ENCODE results near the gene CATSPERE. TPM values are rescaled to one million over a fixed set of nuclear protein-coding genes. Genes with fewer than 3 reads are reported as not detected.

CATSPERE gene
- total RNA-seq, 1 donor from 2014 or later, result 1.1 TPM

DNA sequence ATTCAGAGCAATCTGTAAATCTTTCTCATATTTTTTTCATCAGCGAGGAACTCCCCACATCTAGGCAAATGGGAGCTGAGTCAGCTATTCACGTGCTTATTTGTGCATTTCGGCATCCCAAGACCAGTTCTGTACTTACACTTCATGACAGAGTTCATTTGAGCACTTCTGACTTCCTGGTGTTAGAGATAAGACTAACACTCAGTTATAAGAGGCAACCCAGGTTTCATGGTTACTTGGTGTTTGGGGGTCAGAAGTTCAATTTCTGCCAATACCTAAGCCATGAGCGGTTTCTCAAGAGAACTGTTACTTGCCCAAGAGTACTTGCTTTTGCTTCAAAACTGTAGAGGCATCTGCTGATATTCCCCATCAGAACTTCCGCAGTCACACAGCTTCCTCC, 167.7 kb downstream of the CATSPERE start:
- Histone ChIP-seq H3K27ac (ENCODE audit: low read depth, low read length) (no peak overlapping the region), H3K4me2 (ENCODE audit: low read length) (no peak overlapping the region), H2AFZ (ENCODE audit: low read depth, low read length) (no peak overlapping the region), H4K20me1 (ENCODE audit: insufficient read depth, low read length) (no peaks in the 10 kb centered on the region), H3K9ac (ENCODE audit: low read length) (no peak overlapping the region), H3K79me2 (ENCODE audit: insufficient read depth, low read length) (no peaks in the 10 kb centered on the region), H3K9me3 (ENCODE audit: insufficient read depth, low read depth, low read length) (no peaks in the 10 kb centered on the region), H3K27me3 (ENCODE audit: insufficient read depth, low read length) (no peaks in the 10 kb centered on the region), H3K4me1 (ENCODE audit: insufficient read depth, low read length) (no peaks in the 10 kb centered on the region), H3K4me3 (ENCODE audit: insufficient read depth, low read depth, low read length) (no peak overlapping the region), H3K36me3 (ENCODE audit: insufficient read depth, low read length) (no peaks in the 10 kb centered on the region)
- no peak for TF ChIP-seq CTCF (IDR thresholded peaks at IDR 0.05; ENCODE audit: insufficient read depth, low read depth, low read length)
- no peak for TF ChIP-seq EZH2 (IDR thresholded peaks at IDR 0.05; ENCODE audit: insufficient read depth, low read length)
- no peak overlapping the region for H3K4me3 Mint-ChIP-seq (ENCODE audit: unreplicated experiment)
- no peak for DNase-seq (ENCODE audit: low read depth)
- H3K4me1 Mint-ChIP-seq (ENCODE audit: low read depth, unreplicated experiment), result no peaks in the 10 kb centered on the region
- H3K27ac Mint-ChIP-seq (ENCODE audit: unreplicated experiment), result no peak overlapping the region
- FAIRE-seq, result no peak
- H3K9me3 Mint-ChIP-seq (ENCODE audit: unreplicated experiment), result peaks cover 1% of the 10 kb centered on the region
- no peaks in the 10 kb centered on the region for H3K36me3 Mint-ChIP-seq (ENCODE audit: low read depth, unreplicated experiment)
- H3K27me3 Mint-ChIP-seq (ENCODE audit: low read depth, unreplicated experiment), result no peaks in the 10 kb centered on the region

DNA sequence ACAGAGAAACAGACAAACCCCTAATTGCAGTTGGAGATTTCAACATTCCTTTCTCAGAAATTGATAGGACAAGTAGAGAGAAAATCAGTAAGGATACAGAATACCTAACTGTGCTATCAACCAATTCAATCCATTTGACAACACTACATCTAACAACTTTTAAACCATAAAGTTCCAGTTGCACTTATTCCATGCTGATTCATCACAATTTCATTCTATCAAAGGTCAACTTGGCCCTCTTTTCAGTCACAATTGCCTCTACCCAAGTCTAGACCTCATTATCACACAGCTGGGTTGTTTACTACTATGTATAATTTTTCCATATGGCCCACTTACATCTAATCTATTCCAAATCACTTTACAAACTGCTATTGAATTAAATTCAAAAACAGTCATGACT, 172.1 kb downstream of the CATSPERE start:
- H3K4me1 ChIP-seq (ENCODE audit: insufficient read depth, low read length), result no peaks in the 10 kb centered on the region
- Mint-ChIP-seq H3K27me3 (ENCODE audit: low read depth, unreplicated experiment) (no peaks in the 10 kb centered on the region), H3K27ac (ENCODE audit: unreplicated experiment) (no peak overlapping the region), H3K9me3 (ENCODE audit: unreplicated experiment) (peaks cover 1% of the 10 kb centered on the region), H3K4me1 (ENCODE audit: low read depth, unreplicated experiment) (no peaks in the 10 kb centered on the region), H3K4me3 (ENCODE audit: unreplicated experiment) (no peak overlapping the region), H3K36me3 (ENCODE audit: low read depth, unreplicated experiment) (no peaks in the 10 kb centered on the region)
- H3K27ac ChIP-seq (ENCODE audit: low read depth, low read length), result no peak overlapping the region
- no peaks in the 10 kb centered on the region for H3K9me3 ChIP-seq (ENCODE audit: insufficient read depth, low read depth, low read length)
- H3K79me2 ChIP-seq (ENCODE audit: insufficient read depth, low read length), result no peaks in the 10 kb centered on the region
- H3K9ac ChIP-seq (ENCODE audit: low read length), result no peak overlapping the region
- no peak overlapping the region for H3K4me2 ChIP-seq (ENCODE audit: low read length)
- DNase-seq (ENCODE audit: low read depth) (no peak), FAIRE-seq (no peak)
- TF ChIP-seq CTCF (IDR thresholded peaks at IDR 0.05; ENCODE audit: insufficient read depth, low read depth, low read length) (no peak), EZH2 (IDR thresholded peaks at IDR 0.05; ENCODE audit: insufficient read depth, low read length) (no peak)
- H2AFZ ChIP-seq (ENCODE audit: low read depth, low read length), result no peak overlapping the region
- H4K20me1 ChIP-seq (ENCODE audit: insufficient read depth, low read length), result no peaks in the 10 kb centered on the region
- H3K36me3 ChIP-seq (ENCODE audit: insufficient read depth, low read length), result no peaks in the 10 kb centered on the region
- H3K27me3 ChIP-seq (ENCODE audit: insufficient read depth, low read length), result no peaks in the 10 kb centered on the region
- H3K4me3 ChIP-seq (ENCODE audit: insufficient read depth, low read depth, low read length), result no peak overlapping the region

GRCh38 chr1:244634546-244634945, 173.5 kb downstream of the CATSPERE start:
- Histone ChIP-seq H2AFZ (ENCODE audit: low read depth, low read length) (no peak overlapping the region), H3K9me3 (ENCODE audit: insufficient read depth, low read depth, low read length) (no peaks in the 10 kb centered on the region), H3K79me2 (ENCODE audit: insufficient read depth, low read length) (no peaks in the 10 kb centered on the region), H3K4me3 (ENCODE audit: insufficient read depth, low read depth, low read length) (no peak overlapping the region), H3K36me3 (ENCODE audit: insufficient read depth, low read length) (no peaks in the 10 kb centered on the region), H3K27me3 (ENCODE audit: insufficient read depth, low read length) (no peaks in the 10 kb centered on the region), H3K27ac (ENCODE audit: low read depth, low read length) (no peak overlapping the region), H3K4me1 (ENCODE audit: insufficient read depth, low read length) (no peaks in the 10 kb centered on the region), H3K4me2 (ENCODE audit: low read length) (no peak overlapping the region), H4K20me1 (ENCODE audit: insufficient read depth, low read length) (no peaks in the 10 kb centered on the region), H3K9ac (ENCODE audit: low read length) (no peak overlapping the region)
- no peak for DNase-seq (ENCODE audit: low read depth)
- no peaks in the 10 kb centered on the region for H3K9me3 Mint-ChIP-seq (ENCODE audit: unreplicated experiment)
- no peak overlapping the region for H3K27ac Mint-ChIP-seq (ENCODE audit: unreplicated experiment)
- TF ChIP-seq EZH2 (IDR thresholded peaks at IDR 0.05; ENCODE audit: insufficient read depth, low read length), result no peak
- no peak for TF ChIP-seq CTCF (IDR thresholded peaks at IDR 0.05; ENCODE audit: insufficient read depth, low read depth, low read length)
- no peak for FAIRE-seq
- H3K4me1 Mint-ChIP-seq (ENCODE audit: low read depth, unreplicated experiment), result no peaks in the 10 kb centered on the region
- H3K27me3 Mint-ChIP-seq (ENCODE audit: low read depth, unreplicated experiment), result no peaks in the 10 kb centered on the region
- no peak overlapping the region for H3K4me3 Mint-ChIP-seq (ENCODE audit: unreplicated experiment)
- no peaks in the 10 kb centered on the region for H3K36me3 Mint-ChIP-seq (ENCODE audit: low read depth, unreplicated experiment)
